PFSK-1 (cell line): Measurements from ENCODE around the gene PANX1.
A peak's percentile ranks its signal among the peaks of the same experiment; 100 is the strongest.

Source experiments
- FOXP2 ChIP-seq: optimal IDR thresholded peaks from 2 replicates; pipeline ENCODE3; 2011; ENCODE audit warnings: borderline replicate concordance, control low read depth, inconsistent platforms; ENCODE audit not compliant: insufficient read depth; ENCODE audit errors: extremely low read length, extremely low read depth
- POLR2AphosphoS5 ChIP-seq: IDR thresholded peaks from 2 replicates; pipeline ENCODE4 v1.6.1; 2012; ENCODE audit warnings: low read depth, mild to moderate bottlenecking, control low read depth, low read length, moderate library complexity
- REST ChIP-seq, 2 experiments: IDR thresholded peaks; 2 replicates each; pipeline versions ENCODE4 v1.6.1 to v1.8.0; 2011 to 2012; ENCODE audit warnings: low read depth in 2 of 2, low read length in 2 of 2, control low read depth in 1 of 2, inconsistent platforms in 1 of 2, mild to moderate bottlenecking in 1 of 2, moderate library complexity in 1 of 2; ENCODE audit not compliant: insufficient read depth in 1 of 2
- SIN3A ChIP-seq: IDR thresholded peaks from 2 replicates; pipeline ENCODE4 v1.6.1; 2012; ENCODE audit warnings: mild to moderate bottlenecking, low read length, moderate library complexity, borderline replicate concordance; ENCODE audit not compliant: insufficient read depth
- TAF1 ChIP-seq: IDR thresholded peaks from 2 replicates; pipeline ENCODE4 v1.6.1; 2012; ENCODE audit warnings: low read length, control low read depth, borderline replicate concordance; ENCODE audit not compliant: insufficient read depth

Gene PANX1

GRCh38 chr11:94150704-94151685 is 22.4 kb downstream of the PANX1 start:
- TF ChIP-seq SIN3A = no peak
- no peak for TF ChIP-seq FOXP2
- no peak for TF ChIP-seq POLR2AphosphoS5
- no peak for TF ChIP-seq TAF1
- TF ChIP-seq REST (IDR thresholded peaks at IDR 0.05; ENCODE audit: insufficient read depth in 1 of 2, low read depth in 2 of 2, low read length in 2 of 2) = no peak

- TF ChIP-seq FOXP2 (peak; percentile 23), POLR2AphosphoS5 (no peak)
Observed at GRCh38 chr11:94151903-94152677, 23.4 kb downstream of the PANX1 start.

DNA sequence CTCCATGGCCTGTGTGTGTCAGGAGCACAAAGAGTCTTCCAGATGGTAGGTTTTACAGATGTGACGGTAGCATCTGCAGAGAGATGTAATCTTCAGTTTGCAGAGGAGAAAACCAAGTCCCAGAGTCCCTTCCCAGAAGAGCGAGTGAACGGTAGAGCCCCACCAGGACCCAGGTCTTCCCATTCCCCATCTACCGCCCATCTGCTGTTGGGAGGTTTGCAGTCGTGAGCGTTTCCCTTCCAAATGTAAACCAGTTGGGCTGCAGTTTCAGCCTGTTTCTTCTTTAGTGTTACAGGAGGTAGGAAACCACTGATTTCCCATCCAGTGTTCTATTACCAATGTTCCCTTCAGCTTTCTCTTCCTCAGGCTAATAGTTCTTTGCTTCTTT is 24.0 kb downstream of the PANX1 start:
- TF ChIP-seq REST (IDR thresholded peaks at IDR 0.05; ENCODE audit: insufficient read depth in 1 of 2, low read depth in 2 of 2, low read length in 2 of 2) (no peak), SIN3A (no peak), FOXP2 (no peak), POLR2AphosphoS5 (no peak), TAF1 (no peak)

- TF ChIP-seq POLR2AphosphoS5 = no peak
- no peak for TF ChIP-seq REST (IDR thresholded peaks at IDR 0.05; ENCODE audit: insufficient read depth in 1 of 2, low read depth in 2 of 2, low read length in 2 of 2)
- TF ChIP-seq FOXP2 = no peak
- no peak for TF ChIP-seq SIN3A
- TF ChIP-seq TAF1 = no peak
Observed at GRCh38 chr11:94153320-94153719, 24.7 kb downstream of the PANX1 start.

- TF ChIP-seq REST (IDR thresholded peaks at IDR 0.05; ENCODE audit: insufficient read depth in 1 of 2, low read depth in 2 of 2, low read length in 2 of 2) (no peak), SIN3A (no peak), POLR2AphosphoS5 (no peak), FOXP2 (no peak), TAF1 (no peak)
Observed at GRCh38 chr11:94154095-94154856, 25.6 kb downstream of the PANX1 start.
